Measurements from ENCODE around the gene ATP8B1. TPM values are rescaled to one million over a fixed set of nuclear protein-coding genes. Genes with fewer than 3 reads are reported as not detected.

Gene ATP8B1
- total and polyA plus RNA-seq, 11 donors, result 3.0 to 12.8 (median 6.2) TPM

- H3K27ac ChIP-seq, result no peak overlapping the region
- H3K36me3 ChIP-seq, result no peaks in the 10 kb centered on the region
- H3K27me3 ChIP-seq, result no peaks in the 10 kb centered on the region
- peaks cover 0 to 12% (median 0%) of the 10 kb centered on the region in 12 donors for H3K9me3 ChIP-seq
- peaks cover 0 to 17% (median 13%) of the 10 kb centered on the region in 12 donors for H3K4me1 ChIP-seq
- intact Hi-C loops (cut with DNase I), result no loop called here
- ATAC-seq (no peak), DNase-seq (no peak)
- WGBS, 4 donors, result 93 to 98% (median 95%) methylated on average over 3 of the region's 3 CpGs
- TF ChIP-seq CTCF (IDR thresholded peaks at IDR 0.05), result no peak
- no peak for TF ChIP-seq POLR2A (IDR thresholded peaks at IDR 0.05)
- no peak overlapping the region for H3K4me3 ChIP-seq
These were observed 86.6 kb downstream of the ATP8B1 start for GRCh38 chr18:57716549-57716948.

GRCh38 chr18:57715671-57716070, 87.4 kb downstream of the ATP8B1 start:
- 59 to 76% (median 68%) methylated on average over 1 of the region's 1 CpG for WGBS, 4 donors
- no peak for DNase-seq
- Histone ChIP-seq H3K9me3 (peaks cover 0 to 12% (median 0%) of the 10 kb centered on the region in 12 donors), H3K4me3 (no peak overlapping the region), H3K27me3 (no peaks in the 10 kb centered on the region), H3K27ac (no peak overlapping the region), H3K36me3 (no peaks in the 10 kb centered on the region), H3K4me1 (peaks cover 0 to 20% (median 13%) of the 10 kb centered on the region in 12 donors)
- intact Hi-C loops (cut with DNase I), result no loop called here
- no peak for ATAC-seq
- TF ChIP-seq CTCF (IDR thresholded peaks at IDR 0.05), result no peak
- TF ChIP-seq POLR2A (IDR thresholded peaks at IDR 0.05), result no peak

- H3K27me3 ChIP-seq, result no peaks in the 10 kb centered on the region
- no peak overlapping the region for H3K4me3 ChIP-seq
- no peak for TF ChIP-seq POLR2A (IDR thresholded peaks at IDR 0.05)
- TF ChIP-seq CTCF (IDR thresholded peaks at IDR 0.05), result no peak
- no peak overlapping the region for H3K27ac ChIP-seq
- DNase-seq (no peak), ATAC-seq (no peak)
- H3K36me3 ChIP-seq, result no peaks in the 10 kb centered on the region
- H3K9me3 ChIP-seq, result peaks cover 0 to 12% (median 0%) of the 10 kb centered on the region in 12 donors
- 96 to 99% (median 97%) methylated on average over 2 of the region's 2 CpGs for WGBS, 4 donors
- H3K4me1 ChIP-seq, result peaks cover 0 to 23% (median 13%) of the 10 kb centered on the region in 12 donors
- intact Hi-C loops (cut with DNase I), result no loop called here
These were observed 88.0 kb downstream of the ATP8B1 start for GRCh38 chr18:57715073-57715472.

GRCh38 chr18:57710226-57710625, 92.9 kb downstream of the ATP8B1 start:
- Histone ChIP-seq H3K9me3 (peaks cover 0 to 4% (median 0%) of the 10 kb centered on the region in 12 donors), H3K27ac (no peak overlapping the region), H3K4me1 (peaks cover 0 to 36% (median 13%) of the 10 kb centered on the region in 12 donors), H3K4me3 (no peak overlapping the region), H3K36me3 (peaks cover 0 to 11% (median 0%) of the 10 kb centered on the region in 9 donors), H3K27me3 (no peaks in the 10 kb centered on the region)
- WGBS, 4 donors, result 78 to 88% (median 81%) methylated on average over 4 of the region's 4 CpGs
- DNase-seq (no peak), ATAC-seq (no peak)
- TF ChIP-seq CTCF (IDR thresholded peaks at IDR 0.05) (no peak), POLR2A (IDR thresholded peaks at IDR 0.05) (no peak)
- intact Hi-C loops (cut with DNase I), result loop anchor here in 1 of 10 donors (5.0 kb wide), 1 partner anchor 92 kb away; the partner anchor contains the start of gene ATP8B1
